Coronary artery (tissue), 2 donors: ENCODE results near the gene SLAMF1.
"Not testable (repeated sequence)": the region's sequence is repeated elsewhere in the genome, so short reads cannot be mapped to it uniquely, and the experiment has no call there.

Experiments
- DNase-seq: peaks from one replicate; pipeline ENCODE4 v3.0.0-alpha.2; 2017; ENCODE audit warnings: low spot score
- H3K27ac ChIP-seq, 2 donors: fragments of 200-600 bp; sonication (generic); one replicate each; pipeline ENCODE4 v1.5.1; 2016 to 2019
- H3K4me3 ChIP-seq: fragments of 200-600 bp; sonication (generic); 2 replicates; pipeline ENCODE4 v1.5.1; 2016; ENCODE audit warnings: mild to moderate bottlenecking, moderate library complexity
- TF ChIP-seq, protein P1 (sequence below): fragments of 200-600 bp; sonication (generic); IDR thresholded peaks from one replicate; pipeline ENCODE4 v1.5.1; 2019; ENCODE audit warnings: antibody characterized with exemption

The SLAMF1 gene

DNA sequence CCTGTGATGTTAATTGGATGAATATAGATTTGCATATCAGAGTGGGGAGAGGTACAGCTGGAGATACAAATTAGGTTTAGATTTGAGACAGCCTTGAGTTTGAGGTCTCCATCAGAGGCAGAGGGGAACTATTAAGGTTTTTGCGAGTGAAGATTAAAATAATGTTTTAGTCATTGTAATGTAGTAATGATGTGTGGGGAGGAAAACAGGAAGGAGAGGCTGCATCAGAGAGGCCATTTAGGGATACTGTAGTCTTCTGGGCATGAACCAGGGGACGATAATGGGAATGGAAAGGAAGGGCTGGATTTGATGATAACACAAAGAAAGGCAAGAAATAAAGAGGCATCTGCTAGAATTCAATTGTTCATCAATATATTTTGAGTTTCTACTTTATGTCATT is 77.0 kb downstream of the SLAMF1 start:
- no peak for DNase-seq
- TF ChIP-seq, protein P1, sequence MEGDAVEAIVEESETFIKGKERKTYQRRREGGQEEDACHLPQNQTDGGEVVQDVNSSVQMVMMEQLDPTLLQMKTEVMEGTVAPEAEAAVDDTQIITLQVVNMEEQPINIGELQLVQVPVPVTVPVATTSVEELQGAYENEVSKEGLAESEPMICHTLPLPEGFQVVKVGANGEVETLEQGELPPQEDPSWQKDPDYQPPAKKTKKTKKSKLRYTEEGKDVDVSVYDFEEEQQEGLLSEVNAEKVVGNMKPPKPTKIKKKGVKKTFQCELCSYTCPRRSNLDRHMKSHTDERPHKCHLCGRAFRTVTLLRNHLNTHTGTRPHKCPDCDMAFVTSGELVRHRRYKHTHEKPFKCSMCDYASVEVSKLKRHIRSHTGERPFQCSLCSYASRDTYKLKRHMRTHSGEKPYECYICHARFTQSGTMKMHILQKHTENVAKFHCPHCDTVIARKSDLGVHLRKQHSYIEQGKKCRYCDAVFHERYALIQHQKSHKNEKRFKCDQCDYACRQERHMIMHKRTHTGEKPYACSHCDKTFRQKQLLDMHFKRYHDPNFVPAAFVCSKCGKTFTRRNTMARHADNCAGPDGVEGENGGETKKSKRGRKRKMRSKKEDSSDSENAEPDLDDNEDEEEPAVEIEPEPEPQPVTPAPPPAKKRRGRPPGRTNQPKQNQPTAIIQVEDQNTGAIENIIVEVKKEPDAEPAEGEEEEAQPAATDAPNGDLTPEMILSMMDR = no peak
- H3K27ac ChIP-seq = no peak overlapping the region
- H3K4me3 ChIP-seq = no peak overlapping the region

GRCh38 chr1:160567858-160568682 is 78.8 kb downstream of the SLAMF1 start:
- TF ChIP-seq, protein P1 = no peak
- no peak for DNase-seq
- H3K27ac ChIP-seq = peak overlapping the region in 1 of 2 donors; percentile 11
- no peak overlapping the region for H3K4me3 ChIP-seq

- TF ChIP-seq, protein P1 = no peak
- DNase-seq = no peak
- Histone ChIP-seq H3K27ac (peak overlapping the region in 1 of 2 donors; percentile 11), H3K4me3 (no peak overlapping the region)
Observed at GRCh38 chr1:160567341-160567740, 79.5 kb downstream of the SLAMF1 start.

- H3K4me3 ChIP-seq = no peak overlapping the region
- TF ChIP-seq, protein P1 = no peak
- no peak for DNase-seq
- H3K27ac ChIP-seq = no peak overlapping the region
Observed at GRCh38 chr1:160565564-160565963, 81.3 kb downstream of the SLAMF1 start.

- H3K27ac ChIP-seq, DNase-seq, H3K4me3 ChIP-seq: not testable (repeated sequence)
Observed at GRCh38 chr1:160563230-160563629, 83.6 kb downstream of the SLAMF1 start.

DNA sequence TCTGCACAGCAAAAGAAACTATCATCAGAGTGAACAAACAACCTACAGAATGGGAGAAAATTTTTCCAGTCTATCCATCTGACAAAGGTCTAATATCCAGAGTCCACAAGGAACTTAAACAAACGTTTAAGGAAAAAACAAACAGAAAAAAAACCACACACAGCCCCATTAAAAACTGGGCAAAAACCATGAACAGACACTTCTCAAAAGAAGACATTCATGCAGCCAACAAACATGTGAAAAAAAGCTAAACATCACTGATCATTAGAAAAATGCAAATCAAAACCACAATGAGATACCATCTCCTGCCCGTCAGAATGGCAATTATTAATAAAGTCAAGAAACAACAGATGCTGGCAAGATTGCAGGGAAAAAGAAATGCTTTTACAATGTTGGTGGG is 84.1 kb downstream of the SLAMF1 start:
- DNase-seq, H3K27ac ChIP-seq, H3K4me3 ChIP-seq: not testable (repeated sequence)

DNA sequence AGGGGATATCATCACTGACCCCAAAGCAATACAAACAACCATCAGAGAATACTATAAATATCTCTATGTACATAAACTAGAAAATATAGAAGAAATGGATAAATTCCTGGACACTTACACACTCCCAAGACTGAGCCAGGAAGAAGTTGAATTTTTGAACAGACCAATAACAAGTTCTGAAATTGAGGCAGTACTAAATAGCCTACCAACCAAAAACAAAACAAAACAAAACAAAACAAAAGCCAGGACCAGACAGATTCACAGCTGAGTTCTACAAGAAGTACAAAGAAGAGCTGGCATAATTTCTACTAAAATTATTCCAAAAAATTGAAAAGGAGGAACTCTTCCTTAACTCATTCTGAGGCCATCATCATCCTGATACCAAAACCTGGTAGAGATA is 86.0 kb downstream of the SLAMF1 start:
- Histone ChIP-seq H3K4me3 (no peak overlapping the region), H3K27ac (no peak overlapping the region)
- no peak for DNase-seq
- TF ChIP-seq, protein P1 = no peak

DNA sequence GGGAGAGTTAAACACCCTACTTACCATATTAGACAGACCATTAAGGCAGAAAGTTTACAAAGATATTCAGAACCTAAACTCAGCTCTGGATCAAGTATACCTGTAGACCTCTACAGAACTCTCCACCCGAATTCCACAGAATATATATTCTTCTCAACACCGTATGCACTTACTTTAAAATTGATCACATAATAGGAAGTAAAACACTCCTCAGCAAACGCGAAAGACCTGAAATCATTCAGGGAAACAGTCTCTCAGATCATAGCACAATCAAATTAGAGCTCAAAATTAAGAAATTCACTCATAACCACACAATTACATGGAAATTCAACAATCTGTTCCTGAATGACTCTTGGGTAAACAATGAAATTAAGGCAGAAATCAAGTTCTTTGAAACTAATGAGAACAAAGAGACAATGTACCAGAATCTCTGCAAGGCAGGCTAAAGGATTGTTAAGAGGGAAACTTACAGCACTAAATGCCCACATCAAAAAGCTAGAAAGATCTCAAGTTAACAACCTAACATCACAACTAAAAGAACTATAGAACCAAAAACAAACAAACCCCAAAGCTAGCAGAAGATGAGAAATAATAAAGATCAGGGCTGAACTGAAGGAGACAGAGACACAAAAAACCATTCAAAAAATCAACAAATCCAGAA is 86.7 kb downstream of the SLAMF1 start:
- no peak for DNase-seq
- no peak overlapping the region for H3K27ac ChIP-seq
- H3K4me3 ChIP-seq = no peak overlapping the region
- TF ChIP-seq, protein P1 = no peak

- not testable (repeated sequence) for H3K4me3 ChIP-seq, DNase-seq, H3K27ac ChIP-seq
Observed at GRCh38 chr1:160559437-160559836, 87.4 kb downstream of the SLAMF1 start.
